ENCODE data around the gene VEPH1.

The VEPH1 gene

GRCh38 chr3:157375342-157375986, 127.8 kb downstream of the VEPH1 start:
- Histone ChIP-seq H3K4me3 (ENCODE audit: low read depth in 1 of 2, low read length in 2 of 2) (no peak overlapping the region), H3K9me3 (ENCODE audit: low read length) (no peaks in the 10 kb centered on the region), H3K27ac (ENCODE audit: low read depth, low read length) (no peak overlapping the region), H3K36me3 (ENCODE audit: insufficient read depth, low read length) (no peaks in the 10 kb centered on the region), H3K9ac (ENCODE audit: low read length) (no peak overlapping the region), H3K27me3 (ENCODE audit: control insufficient read depth in 1 of 2, insufficient read depth in 2 of 2, low read length in 2 of 2) (no peaks in the 10 kb centered on the region), H3K4me1 (ENCODE audit: insufficient read depth, low read length) (no peaks in the 10 kb centered on the region)

GRCh38 chr3:157374933-157375332, 128.3 kb downstream of the VEPH1 start:
- no peak overlapping the region for H3K27ac ChIP-seq (ENCODE audit: low read depth, low read length)
- H3K9ac ChIP-seq (ENCODE audit: low read length), result no peak overlapping the region
- no peaks in the 10 kb centered on the region for H3K27me3 ChIP-seq (ENCODE audit: control insufficient read depth in 1 of 2, insufficient read depth in 2 of 2, low read length in 2 of 2)
- no peaks in the 10 kb centered on the region for H3K36me3 ChIP-seq (ENCODE audit: insufficient read depth, low read length)
- H3K4me1 ChIP-seq (ENCODE audit: insufficient read depth, low read length), result no peaks in the 10 kb centered on the region
- H3K4me3 ChIP-seq (ENCODE audit: low read depth in 1 of 2, low read length in 2 of 2), result no peak overlapping the region
- no peaks in the 10 kb centered on the region for H3K9me3 ChIP-seq (ENCODE audit: low read length)

GRCh38 chr3:157373783-157374182, 129.4 kb downstream of the VEPH1 start:
- no peaks in the 10 kb centered on the region for H3K36me3 ChIP-seq (ENCODE audit: insufficient read depth, low read length)
- no peak overlapping the region for H3K4me3 ChIP-seq (ENCODE audit: low read depth in 1 of 2, low read length in 2 of 2)
- no peak overlapping the region for H3K9ac ChIP-seq (ENCODE audit: low read length)
- no peaks in the 10 kb centered on the region for H3K27me3 ChIP-seq (ENCODE audit: control insufficient read depth in 1 of 2, insufficient read depth in 2 of 2, low read length in 2 of 2)
- H3K9me3 ChIP-seq (ENCODE audit: low read length), result no peaks in the 10 kb centered on the region
- H3K4me1 ChIP-seq (ENCODE audit: insufficient read depth, low read length), result no peaks in the 10 kb centered on the region
- H3K27ac ChIP-seq (ENCODE audit: low read depth, low read length), result no peak overlapping the region

- Histone ChIP-seq H3K4me1 (ENCODE audit: insufficient read depth, low read length) (no peaks in the 10 kb centered on the region), H3K9ac (ENCODE audit: low read length) (no peak overlapping the region), H3K27ac (ENCODE audit: low read depth, low read length) (no peak overlapping the region)
These were observed 132.3 kb downstream of the VEPH1 start for GRCh38 chr3:157370867-157371266.

GRCh38 chr3:157369727-157370421, 133.3 kb downstream of the VEPH1 start:
- no peak overlapping the region for H3K4me3 ChIP-seq (ENCODE audit: low read depth in 1 of 2, low read length in 2 of 2)

More at GRCh38 chr3:157370867-157371266, 132.3 kb downstream of the VEPH1 start:
- Histone ChIP-seq H3K9me3 (ENCODE audit: low read length) (no peaks in the 10 kb centered on the region), H3K27me3 (ENCODE audit: control insufficient read depth in 1 of 2, insufficient read depth in 2 of 2, low read length in 2 of 2) (no peaks in the 10 kb centered on the region), H3K4me3 (ENCODE audit: low read depth in 1 of 2, low read length in 2 of 2) (no peak overlapping the region), H3K36me3 (ENCODE audit: insufficient read depth, low read length) (no peaks in the 10 kb centered on the region)

GRCh38 chr3:157368171-157368570, 135.0 kb downstream of the VEPH1 start:
- Histone ChIP-seq H3K9me3 (ENCODE audit: low read length) (no peaks in the 10 kb centered on the region), H3K9ac (ENCODE audit: low read length) (no peak overlapping the region), H3K27me3 (ENCODE audit: control insufficient read depth in 1 of 2, insufficient read depth in 2 of 2, low read length in 2 of 2) (no peaks in the 10 kb centered on the region), H3K36me3 (ENCODE audit: insufficient read depth, low read length) (no peaks in the 10 kb centered on the region), H3K4me3 (ENCODE audit: low read depth in 1 of 2, low read length in 2 of 2) (no peak overlapping the region), H3K4me1 (ENCODE audit: insufficient read depth, low read length) (no peaks in the 10 kb centered on the region), H3K27ac (ENCODE audit: low read depth, low read length) (no peak overlapping the region)

More at GRCh38 chr3:157369727-157370421, 133.3 kb downstream of the VEPH1 start:
- Histone ChIP-seq H3K9me3 (ENCODE audit: low read length) (no peaks in the 10 kb centered on the region), H3K9ac (ENCODE audit: low read length) (no peak overlapping the region), H3K27ac (ENCODE audit: low read depth, low read length) (no peak overlapping the region), H3K4me1 (ENCODE audit: insufficient read depth, low read length) (no peaks in the 10 kb centered on the region), H3K27me3 (ENCODE audit: control insufficient read depth in 1 of 2, insufficient read depth in 2 of 2, low read length in 2 of 2) (no peaks in the 10 kb centered on the region), H3K36me3 (ENCODE audit: insufficient read depth, low read length) (no peaks in the 10 kb centered on the region)

GRCh38 chr3:157363393-157363792, 139.8 kb downstream of the VEPH1 start:
- Histone ChIP-seq H3K4me3 (ENCODE audit: low read depth in 1 of 2, low read length in 2 of 2) (no peak overlapping the region), H3K4me1 (ENCODE audit: insufficient read depth, low read length) (no peaks in the 10 kb centered on the region), H3K36me3 (ENCODE audit: insufficient read depth, low read length) (no peaks in the 10 kb centered on the region), H3K9ac (ENCODE audit: low read length) (no peak overlapping the region), H3K27ac (ENCODE audit: low read depth, low read length) (no peak overlapping the region), H3K9me3 (ENCODE audit: low read length) (no peaks in the 10 kb centered on the region), H3K27me3 (ENCODE audit: control insufficient read depth in 1 of 2, insufficient read depth in 2 of 2, low read length in 2 of 2) (no peaks in the 10 kb centered on the region)

- Histone ChIP-seq H3K4me3 (ENCODE audit: low read depth in 1 of 2, low read length in 2 of 2) (no peak overlapping the region), H3K27me3 (ENCODE audit: control insufficient read depth in 1 of 2, insufficient read depth in 2 of 2, low read length in 2 of 2) (no peaks in the 10 kb centered on the region), H3K27ac (ENCODE audit: low read depth, low read length) (no peak overlapping the region), H3K36me3 (ENCODE audit: insufficient read depth, low read length) (no peaks in the 10 kb centered on the region), H3K9me3 (ENCODE audit: low read length) (no peaks in the 10 kb centered on the region), H3K4me1 (ENCODE audit: insufficient read depth, low read length) (no peaks in the 10 kb centered on the region), H3K9ac (ENCODE audit: low read length) (no peak overlapping the region)
These were observed 140.9 kb downstream of the VEPH1 start for GRCh38 chr3:157362348-157362747.

GRCh38 chr3:157360044-157360443, 143.2 kb downstream of the VEPH1 start:
- Histone ChIP-seq H3K36me3 (ENCODE audit: insufficient read depth, low read length) (no peaks in the 10 kb centered on the region), H3K9me3 (ENCODE audit: low read length) (no peaks in the 10 kb centered on the region), H3K27me3 (ENCODE audit: control insufficient read depth in 1 of 2, insufficient read depth in 2 of 2, low read length in 2 of 2) (no peaks in the 10 kb centered on the region), H3K4me1 (ENCODE audit: insufficient read depth, low read length) (no peaks in the 10 kb centered on the region), H3K9ac (ENCODE audit: low read length) (no peak overlapping the region), H3K4me3 (ENCODE audit: low read depth in 1 of 2, low read length in 2 of 2) (no peak overlapping the region), H3K27ac (ENCODE audit: low read depth, low read length) (no peak overlapping the region)

GRCh38 chr3:157356541-157356940, 146.7 kb downstream of the VEPH1 start:
- no peaks in the 10 kb centered on the region for H3K9me3 ChIP-seq (ENCODE audit: low read length)
- no peak overlapping the region for H3K4me3 ChIP-seq (ENCODE audit: low read depth in 1 of 2, low read length in 2 of 2)
- H3K4me1 ChIP-seq (ENCODE audit: insufficient read depth, low read length), result no peaks in the 10 kb centered on the region
- H3K9ac ChIP-seq (ENCODE audit: low read length), result no peak overlapping the region
- no peaks in the 10 kb centered on the region for H3K27me3 ChIP-seq (ENCODE audit: control insufficient read depth in 1 of 2, insufficient read depth in 2 of 2, low read length in 2 of 2)
- H3K27ac ChIP-seq (ENCODE audit: low read depth, low read length), result no peak overlapping the region
- no peaks in the 10 kb centered on the region for H3K36me3 ChIP-seq (ENCODE audit: insufficient read depth, low read length)

GRCh38 chr3:157355276-157355675, 147.9 kb downstream of the VEPH1 start:
- Histone ChIP-seq H3K4me3 (ENCODE audit: low read depth in 1 of 2, low read length in 2 of 2) (no peak overlapping the region), H3K9me3 (ENCODE audit: low read length) (no peaks in the 10 kb centered on the region), H3K27ac (ENCODE audit: low read depth, low read length) (no peak overlapping the region), H3K27me3 (ENCODE audit: control insufficient read depth in 1 of 2, insufficient read depth in 2 of 2, low read length in 2 of 2) (no peaks in the 10 kb centered on the region), H3K4me1 (ENCODE audit: insufficient read depth, low read length) (no peaks in the 10 kb centered on the region), H3K9ac (ENCODE audit: low read length) (no peak overlapping the region), H3K36me3 (ENCODE audit: insufficient read depth, low read length) (no peaks in the 10 kb centered on the region)

GRCh38 chr3:157354722-157355121, 148.5 kb downstream of the VEPH1 start:
- Histone ChIP-seq H3K4me1 (ENCODE audit: insufficient read depth, low read length) (no peaks in the 10 kb centered on the region), H3K27me3 (ENCODE audit: control insufficient read depth in 1 of 2, insufficient read depth in 2 of 2, low read length in 2 of 2) (no peaks in the 10 kb centered on the region), H3K36me3 (ENCODE audit: insufficient read depth, low read length) (no peaks in the 10 kb centered on the region), H3K9ac (ENCODE audit: low read length) (no peak overlapping the region), H3K4me3 (ENCODE audit: low read depth in 1 of 2, low read length in 2 of 2) (no peak overlapping the region), H3K9me3 (ENCODE audit: low read length) (no peaks in the 10 kb centered on the region), H3K27ac (ENCODE audit: low read depth, low read length) (no peak overlapping the region)
